ENCODE measurements around the gene SLC9B2. TPM values are rescaled to one million over a fixed set of nuclear protein-coding genes. Genes with fewer than 3 reads are reported as not detected.

The SLC9B2 gene
- total and polyA plus RNA-seq, 2 donors (not counting 1 experiment from before 2014, with no cell fraction given) = 16.4 to 37.6 TPM

DNA sequence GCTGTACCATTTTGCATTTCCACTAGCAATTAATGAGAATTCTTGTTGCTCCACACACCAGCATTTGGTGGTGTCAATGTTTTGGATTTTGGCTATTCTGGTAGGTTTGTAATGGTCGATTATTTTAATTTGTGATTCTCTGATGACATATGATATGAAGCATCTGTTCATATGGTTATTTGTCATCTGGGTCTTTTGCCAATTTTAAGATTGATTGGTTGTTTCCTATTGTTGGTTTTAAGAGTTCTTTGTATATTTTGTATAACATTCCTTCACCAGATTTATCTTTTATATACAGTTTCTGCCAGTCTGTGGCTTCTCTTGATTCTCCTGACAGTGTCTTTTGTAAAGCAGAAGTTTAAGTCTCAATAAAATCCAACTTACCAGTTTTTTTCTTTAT, 41.6 kb upstream of the SLC9B2 start:
- Histone ChIP-seq H3K36me3 (replicated peaks in 1 of 2; ENCODE audit: control extremely low read depth in 1 of 2, control insufficient read depth in 1 of 2, extremely low read depth in 1 of 2, insufficient read depth in 2 of 2, low read length in 1 of 2) (no peaks in the 10 kb centered on the region), H3K9ac (ENCODE audit: low read length) (no peak overlapping the region), H3K9me3 (ENCODE audit: control extremely low read depth in 1 of 3, control insufficient read depth in 2 of 3, insufficient read depth in 1 of 3, low read length in 2 of 3) (no peaks in the 10 kb centered on the region), H3K79me2 (ENCODE audit: control insufficient read depth, insufficient read depth, low read length) (no peaks in the 10 kb centered on the region), H3K4me2 (replicated peaks; ENCODE audit: low read depth, low read length, poor library complexity, severe bottlenecking) (no peak overlapping the region), H3K4me3 (ENCODE audit: control extremely low read depth in 1 of 5, extremely low read depth in 1 of 5, insufficient read depth in 1 of 5, low read depth in 2 of 5, low read length in 4 of 5) (no peak overlapping the region), H3K27ac (ENCODE audit: low read length in 2 of 2) (no peak overlapping the region), H3K4me1 (ENCODE audit: control insufficient read depth in 2 of 2, insufficient read depth in 2 of 2, low read length in 2 of 2) (no peaks in the 10 kb centered on the region), H2AFZ (ENCODE audit: insufficient read depth, low read depth, low read length, poor library complexity, severe bottlenecking) (no peak overlapping the region), H4K20me1 (ENCODE audit: control insufficient read depth, insufficient read depth, low read length, poor library complexity, severe bottlenecking) (no peaks in the 10 kb centered on the region), H3K27me3 (replicated peaks in 1 of 4; ENCODE audit: control extremely low read depth in 1 of 4, control insufficient read depth in 3 of 4, insufficient read depth in 4 of 4, low read length in 3 of 4) (no peaks in the 10 kb centered on the region)
- ChIA-PET CTCF (no interaction called here), POLR2A (no interaction called here)
- no peak overlapping the region for H3K4me3 Mint-ChIP-seq
- no peak for TF ChIP-seq EZH2 (IDR thresholded peaks at IDR 0.05; ENCODE audit: borderline replicate concordance, insufficient read depth, low read depth, low read length, poor library complexity, severe bottlenecking)
- TF ChIP-seq, protein P1, sequence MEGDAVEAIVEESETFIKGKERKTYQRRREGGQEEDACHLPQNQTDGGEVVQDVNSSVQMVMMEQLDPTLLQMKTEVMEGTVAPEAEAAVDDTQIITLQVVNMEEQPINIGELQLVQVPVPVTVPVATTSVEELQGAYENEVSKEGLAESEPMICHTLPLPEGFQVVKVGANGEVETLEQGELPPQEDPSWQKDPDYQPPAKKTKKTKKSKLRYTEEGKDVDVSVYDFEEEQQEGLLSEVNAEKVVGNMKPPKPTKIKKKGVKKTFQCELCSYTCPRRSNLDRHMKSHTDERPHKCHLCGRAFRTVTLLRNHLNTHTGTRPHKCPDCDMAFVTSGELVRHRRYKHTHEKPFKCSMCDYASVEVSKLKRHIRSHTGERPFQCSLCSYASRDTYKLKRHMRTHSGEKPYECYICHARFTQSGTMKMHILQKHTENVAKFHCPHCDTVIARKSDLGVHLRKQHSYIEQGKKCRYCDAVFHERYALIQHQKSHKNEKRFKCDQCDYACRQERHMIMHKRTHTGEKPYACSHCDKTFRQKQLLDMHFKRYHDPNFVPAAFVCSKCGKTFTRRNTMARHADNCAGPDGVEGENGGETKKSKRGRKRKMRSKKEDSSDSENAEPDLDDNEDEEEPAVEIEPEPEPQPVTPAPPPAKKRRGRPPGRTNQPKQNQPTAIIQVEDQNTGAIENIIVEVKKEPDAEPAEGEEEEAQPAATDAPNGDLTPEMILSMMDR (IDR thresholded peaks at IDR 0.05) = no peak
- no peak for ATAC-seq (ENCODE audit: low read depth)
- H3K27ac Mint-ChIP-seq = no peak overlapping the region
- intact Hi-C loops (cut with micrococcal nuclease) = no loop called here
- no peaks in the 10 kb centered on the region for H3K4me1 Mint-ChIP-seq
- no peak for DNase-seq
- WGBS (ENCODE audit: insufficient coverage) = 100% methylated on average over 1 of the region's 1 CpG
- H3K27me3 Mint-ChIP-seq = no peaks in the 10 kb centered on the region
- no peaks in the 10 kb centered on the region for H3K9me3 Mint-ChIP-seq (ENCODE audit: insufficient read depth)

DNA sequence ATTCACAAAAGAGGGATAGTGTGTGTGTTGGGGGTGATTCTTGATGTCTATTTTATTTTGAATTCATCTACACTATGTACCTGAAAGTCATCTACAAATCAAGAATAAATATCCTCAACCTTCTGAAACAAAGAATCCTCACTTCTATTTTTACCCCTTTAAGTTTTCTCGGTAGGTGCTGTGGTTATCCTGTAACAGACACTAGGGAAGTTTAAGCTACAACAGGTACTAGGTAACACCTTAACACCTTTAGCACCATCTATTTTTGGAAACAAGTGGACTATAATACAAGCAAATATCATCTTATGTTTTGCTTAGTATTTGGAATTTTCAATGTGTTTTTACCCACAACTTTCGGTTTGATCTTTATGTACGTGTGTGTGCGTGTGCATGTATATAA, 35.0 kb upstream of the SLC9B2 start:
- WGBS (ENCODE audit: insufficient coverage) = no CpG with 5 or more reads among the region's 4 CpGs
- no peak overlapping the region for H3K4me2 ChIP-seq (replicated peaks; ENCODE audit: low read depth, low read length, poor library complexity, severe bottlenecking)
- no peak overlapping the region for H2AFZ ChIP-seq (ENCODE audit: insufficient read depth, low read depth, low read length, poor library complexity, severe bottlenecking)
- no peaks in the 10 kb centered on the region for H4K20me1 ChIP-seq (ENCODE audit: control insufficient read depth, insufficient read depth, low read length, poor library complexity, severe bottlenecking)
- TF ChIP-seq EZH2 (IDR thresholded peaks at IDR 0.05; ENCODE audit: borderline replicate concordance, insufficient read depth, low read depth, low read length, poor library complexity, severe bottlenecking) = no peak
- ChIA-PET CTCF (no interaction called here), POLR2A (no interaction called here)
- Mint-ChIP-seq H3K4me3 (no peak overlapping the region), H3K27me3 (no peaks in the 10 kb centered on the region), H3K9me3 (ENCODE audit: insufficient read depth) (no peaks in the 10 kb centered on the region), H3K4me1 (no peaks in the 10 kb centered on the region), H3K27ac (no peak overlapping the region)
- H3K4me1 ChIP-seq (ENCODE audit: control insufficient read depth in 2 of 2, insufficient read depth in 2 of 2, low read length in 2 of 2) = no peaks in the 10 kb centered on the region
- H3K27me3 ChIP-seq (replicated peaks in 1 of 4; ENCODE audit: control extremely low read depth in 1 of 4, control insufficient read depth in 3 of 4, insufficient read depth in 4 of 4, low read length in 3 of 4) = no peaks in the 10 kb centered on the region
- no peak overlapping the region for H3K27ac ChIP-seq (ENCODE audit: low read length in 2 of 2)
- no peaks in the 10 kb centered on the region for H3K9me3 ChIP-seq (ENCODE audit: control extremely low read depth in 1 of 3, control insufficient read depth in 2 of 3, insufficient read depth in 1 of 3, low read length in 2 of 3)
- H3K9ac ChIP-seq (ENCODE audit: low read length) = no peak overlapping the region
- intact Hi-C loops (cut with micrococcal nuclease) = no loop called here
- ATAC-seq (ENCODE audit: low read depth) (no peak), DNase-seq (no peak)
- H3K36me3 ChIP-seq (replicated peaks in 1 of 2; ENCODE audit: control extremely low read depth in 1 of 2, control insufficient read depth in 1 of 2, extremely low read depth in 1 of 2, insufficient read depth in 2 of 2, low read length in 1 of 2) = no peaks in the 10 kb centered on the region
- no peaks in the 10 kb centered on the region for H3K79me2 ChIP-seq (ENCODE audit: control insufficient read depth, insufficient read depth, low read length)
- no peak overlapping the region for H3K4me3 ChIP-seq (ENCODE audit: control extremely low read depth in 1 of 5, extremely low read depth in 1 of 5, insufficient read depth in 1 of 5, low read depth in 2 of 5, low read length in 4 of 5)

Measured in B cell (primary cell).